ENCODE data around the gene MGST1. TPM values are rescaled to one million over a fixed set of nuclear protein-coding genes. Genes with fewer than 3 reads are reported as not detected.

The MGST1 gene
- total and polyA plus RNA-seq, 2 experiments from 2014 or later = 256 to 434 TPM

DNA sequence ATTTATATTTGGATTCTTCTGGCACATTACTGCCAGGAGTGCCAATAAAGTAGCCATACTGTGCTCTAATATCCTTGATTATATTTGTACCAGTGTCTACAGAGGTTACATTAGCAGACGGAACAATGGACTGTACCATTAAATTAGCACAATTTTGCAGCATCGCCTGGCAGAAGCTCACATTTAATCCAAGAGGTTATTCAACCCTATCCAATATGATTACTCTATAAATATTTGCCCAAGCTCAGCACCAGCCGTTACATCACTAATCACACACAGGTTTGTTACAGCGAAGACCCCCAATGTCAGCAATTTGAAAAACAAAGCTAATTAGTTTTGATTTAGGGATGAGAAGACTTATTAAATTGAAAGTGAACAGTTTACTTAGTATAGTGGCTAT is 16.9 kb upstream of the MGST1 start:
- no peak overlapping the region for H3K27ac ChIP-seq
- no peaks in the 10 kb centered on the region for H3K9me2 ChIP-seq (replicated peaks; ENCODE audit: insufficient read depth)
- WGBS (ENCODE audit: low lambda C conversion rate, missing lambda C conversion rate) = 84% methylated on average over 4 of the region's 4 CpGs
- no peak for DNase-seq (ENCODE audit: low spot score)
- TF ChIP-seq EZH2 (IDR thresholded peaks at IDR 0.05; ENCODE audit: borderline replicate concordance) (no peak), EZH2phosphoT487 (IDR thresholded peaks at IDR 0.05; ENCODE audit: low read depth, severe bottlenecking, unreplicated experiment) (no peak)
- TF ChIP-seq, protein P1, sequence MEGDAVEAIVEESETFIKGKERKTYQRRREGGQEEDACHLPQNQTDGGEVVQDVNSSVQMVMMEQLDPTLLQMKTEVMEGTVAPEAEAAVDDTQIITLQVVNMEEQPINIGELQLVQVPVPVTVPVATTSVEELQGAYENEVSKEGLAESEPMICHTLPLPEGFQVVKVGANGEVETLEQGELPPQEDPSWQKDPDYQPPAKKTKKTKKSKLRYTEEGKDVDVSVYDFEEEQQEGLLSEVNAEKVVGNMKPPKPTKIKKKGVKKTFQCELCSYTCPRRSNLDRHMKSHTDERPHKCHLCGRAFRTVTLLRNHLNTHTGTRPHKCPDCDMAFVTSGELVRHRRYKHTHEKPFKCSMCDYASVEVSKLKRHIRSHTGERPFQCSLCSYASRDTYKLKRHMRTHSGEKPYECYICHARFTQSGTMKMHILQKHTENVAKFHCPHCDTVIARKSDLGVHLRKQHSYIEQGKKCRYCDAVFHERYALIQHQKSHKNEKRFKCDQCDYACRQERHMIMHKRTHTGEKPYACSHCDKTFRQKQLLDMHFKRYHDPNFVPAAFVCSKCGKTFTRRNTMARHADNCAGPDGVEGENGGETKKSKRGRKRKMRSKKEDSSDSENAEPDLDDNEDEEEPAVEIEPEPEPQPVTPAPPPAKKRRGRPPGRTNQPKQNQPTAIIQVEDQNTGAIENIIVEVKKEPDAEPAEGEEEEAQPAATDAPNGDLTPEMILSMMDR (IDR thresholded peaks at IDR 0.05; ENCODE audit: poor library complexity) = no peak
- no peaks in the 10 kb centered on the region for H3K27me3 ChIP-seq
- no peak overlapping the region for H3K4me3 ChIP-seq
- no peaks in the 10 kb centered on the region for H3K9me3 ChIP-seq (ENCODE audit: low read depth)
- H3K4me1 ChIP-seq (ENCODE audit: insufficient read depth) = peaks cover 3% of the 10 kb centered on the region
- no peaks in the 10 kb centered on the region for H4K20me1 ChIP-seq (ENCODE audit: insufficient read depth, poor library complexity, severe bottlenecking)
- no peaks in the 10 kb centered on the region for H3K36me3 ChIP-seq (replicated peaks; ENCODE audit: insufficient read depth, low read depth)
- no peak overlapping the region for H3K4me2 ChIP-seq
- no peak overlapping the region for H2AFZ ChIP-seq
- H3K79me2 ChIP-seq = no peaks in the 10 kb centered on the region

GRCh38 chr12:16331998-16332397 is 15.4 kb upstream of the MGST1 start:
- TF ChIP-seq EZH2phosphoT487 (IDR thresholded peaks at IDR 0.05; ENCODE audit: low read depth, severe bottlenecking, unreplicated experiment) = no peak
- TF ChIP-seq, protein P1 (IDR thresholded peaks at IDR 0.05; ENCODE audit: poor library complexity) = no peak
- no peaks in the 10 kb centered on the region for H3K79me2 ChIP-seq

GRCh38 chr12:16335838-16336237 is 11.6 kb upstream of the MGST1 start:
- no peaks in the 10 kb centered on the region for H3K27me3 ChIP-seq
- TF ChIP-seq EZH2 (IDR thresholded peaks at IDR 0.05; ENCODE audit: borderline replicate concordance) (no peak), EZH2phosphoT487 (IDR thresholded peaks at IDR 0.05; ENCODE audit: low read depth, severe bottlenecking, unreplicated experiment) (no peak)
- TF ChIP-seq, protein P1 (IDR thresholded peaks at IDR 0.05; ENCODE audit: poor library complexity) = no peak
- H3K4me1 ChIP-seq (ENCODE audit: insufficient read depth) = peaks cover 6% of the 10 kb centered on the region
- no peaks in the 10 kb centered on the region for H3K79me2 ChIP-seq
- H3K4me3 ChIP-seq = no peak overlapping the region
- WGBS (ENCODE audit: low lambda C conversion rate, missing lambda C conversion rate) = 73% methylated on average over 4 of the region's 4 CpGs
- no peak overlapping the region for H3K4me2 ChIP-seq
- no peaks in the 10 kb centered on the region for H3K36me3 ChIP-seq (replicated peaks; ENCODE audit: insufficient read depth, low read depth)
- no peak for DNase-seq (ENCODE audit: low spot score)
- no peaks in the 10 kb centered on the region for H4K20me1 ChIP-seq (ENCODE audit: insufficient read depth, poor library complexity, severe bottlenecking)
- no peak overlapping the region for H2AFZ ChIP-seq
- no peak overlapping the region for H3K27ac ChIP-seq
- no peaks in the 10 kb centered on the region for H3K9me3 ChIP-seq (ENCODE audit: low read depth)
- no peaks in the 10 kb centered on the region for H3K9me2 ChIP-seq (replicated peaks; ENCODE audit: insufficient read depth)

More at GRCh38 chr12:16331998-16332397, 15.4 kb upstream of the MGST1 start:
- no peaks in the 10 kb centered on the region for H4K20me1 ChIP-seq (ENCODE audit: insufficient read depth, poor library complexity, severe bottlenecking)
- no peaks in the 10 kb centered on the region for H3K27me3 ChIP-seq
- DNase-seq (ENCODE audit: low spot score) = no peak
- H3K36me3 ChIP-seq (replicated peaks; ENCODE audit: insufficient read depth, low read depth) = no peaks in the 10 kb centered on the region
- no peak overlapping the region for H3K4me3 ChIP-seq
- no peaks in the 10 kb centered on the region for H3K9me3 ChIP-seq (ENCODE audit: low read depth)
- no peak overlapping the region for H3K4me2 ChIP-seq
- peaks cover 6% of the 10 kb centered on the region for H3K4me1 ChIP-seq (ENCODE audit: insufficient read depth)
- WGBS (ENCODE audit: low lambda C conversion rate, missing lambda C conversion rate) = 80% methylated on average over 2 of the region's 2 CpGs
- H3K27ac ChIP-seq = no peak overlapping the region
- no peak overlapping the region for H2AFZ ChIP-seq
- H3K9me2 ChIP-seq (replicated peaks; ENCODE audit: insufficient read depth) = no peaks in the 10 kb centered on the region

DNA sequence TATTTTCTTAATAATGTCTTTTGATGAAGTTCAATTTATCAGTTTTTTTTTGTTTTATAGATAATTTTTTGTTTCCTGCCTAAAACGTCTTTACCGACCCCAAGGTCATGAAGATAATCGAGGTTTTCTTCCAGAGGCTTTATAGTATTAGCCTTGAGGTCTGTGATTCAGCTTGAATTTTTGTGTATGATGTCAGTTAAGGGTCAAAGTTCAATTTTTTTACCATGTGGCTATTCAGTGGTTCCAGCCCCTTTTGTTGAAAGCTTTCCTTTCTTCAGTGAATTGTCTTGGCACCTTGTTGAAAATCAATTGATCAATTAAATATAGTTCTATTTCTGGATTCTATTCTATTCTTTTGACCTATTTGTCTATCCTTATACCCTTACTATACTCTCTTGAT is 3.2 kb upstream of the MGST1 start:
- Histone ChIP-seq H3K9me3 (ENCODE audit: low read depth) (no peaks in the 10 kb centered on the region), H3K9me2 (replicated peaks; ENCODE audit: insufficient read depth) (no peaks in the 10 kb centered on the region), H3K4me1 (ENCODE audit: insufficient read depth) (no peaks in the 10 kb centered on the region), H3K79me2 (peaks cover 2% of the 10 kb centered on the region), H3K4me2 (no peak overlapping the region), H3K27me3 (no peaks in the 10 kb centered on the region), H3K4me3 (no peak overlapping the region), H4K20me1 (ENCODE audit: insufficient read depth, poor library complexity, severe bottlenecking) (no peaks in the 10 kb centered on the region), H2AFZ (no peak overlapping the region), H3K27ac (peak overlapping the region; percentile 41), H3K36me3 (replicated peaks; ENCODE audit: insufficient read depth, low read depth) (no peaks in the 10 kb centered on the region)
- peak; percentile 27 for DNase-seq (ENCODE audit: low spot score)
- 74% methylated on average over 3 of the region's 3 CpGs for WGBS (ENCODE audit: low lambda C conversion rate, missing lambda C conversion rate)
- no peak for TF ChIP-seq EZH2phosphoT487 (IDR thresholded peaks at IDR 0.05; ENCODE audit: low read depth, severe bottlenecking, unreplicated experiment)
- TF ChIP-seq, protein P1 (IDR thresholded peaks at IDR 0.05; ENCODE audit: poor library complexity) = no peak
- no peak for TF ChIP-seq EZH2 (IDR thresholded peaks at IDR 0.05; ENCODE audit: borderline replicate concordance)
